GM10248 (cell line): ENCODE results near the gene GPR17.

Experiments
- CTCF ChIA-PET: fragments of 300-600 bp; sonication (Branson Sonifier 250); formaldehyde crosslinking; extraction: SDS; loops from one replicate; lab custom pipeline; 2021; ENCODE audit warnings: antibody characterized with exemption; lab: Yijun Ruan, JAX
- POLR2A ChIA-PET: fragments of 350-650 bp; sonication (Branson Sonifier 250); formaldehyde crosslinking; extraction: SDS; loops from one replicate; lab custom pipeline; 2020; ENCODE audit warnings: antibody characterized with exemption; lab: Yijun Ruan, JAX
- DNase-seq: peaks from one replicate; pipeline ENCODE4 v3.0.0; 2012; ENCODE audit errors: extremely low spot score
- CTCF ChIP-seq: IDR thresholded peaks from 2 replicates; pipeline ENCODE4 v1.5.1; 2012; ENCODE audit warnings: mild to moderate bottlenecking, low read depth; ENCODE audit errors: extremely low read depth, missing control alignments, control extremely low read depth

GPR17 gene

GRCh38 chr2:127671557-127672302, 25.8 kb downstream of the GPR17 start:
- ChIA-PET CTCF (interaction anchor here (0.9 kb wide), 1 partner anchor 22 kb away, joined by 3 read pairs; no protein-coding TSS in a partner anchor), POLR2A (no interaction called here)
- DNase-seq = no peak
- TF ChIP-seq CTCF = no peak

GRCh38 chr2:127672341-127673224, 26.6 kb downstream of the GPR17 start:
- ChIA-PET CTCF (interaction anchor here (0.9 kb wide), 1 partner anchor 23 kb away, joined by 3 read pairs; no protein-coding TSS in a partner anchor), POLR2A (no interaction called here)
- no peak for DNase-seq
- TF ChIP-seq CTCF = no peak

GRCh38 chr2:127673291-127674069, 27.5 kb downstream of the GPR17 start:
- CTCF ChIA-PET = interaction anchor here (1.8 kb wide), 1 partner anchor 24 kb away, joined by 9 read pairs; no protein-coding TSS in a partner anchor

GRCh38 chr2:127674241-127675209, 28.6 kb downstream of the GPR17 start:
- ChIA-PET CTCF (interaction anchor here (1.8 kb wide), 1 partner anchor 25 kb away, joined by 9 read pairs; no protein-coding TSS in a partner anchor), POLR2A (no interaction called here)
- DNase-seq = peak; percentile 65
- TF ChIP-seq CTCF = no peak

More at GRCh38 chr2:127673291-127674069, 27.5 kb downstream of the GPR17 start:
- no peak for TF ChIP-seq CTCF
- no peak for DNase-seq
- POLR2A ChIA-PET = no interaction called here

GRCh38 chr2:127675331-127676261, 29.6 kb downstream of the GPR17 start, which contains the start of gene LIMS2:
Gene LIMS2, minus strand, starts transcription at chr2:127675530. Its CDS starts 506 bp downstream, at chr2:127675024.
- ChIA-PET CTCF (interaction anchor here (1.3 to 2.2 kb wide), 5 partner anchors 12 to 84 kb away, joined by 3 to 9 read pairs (median 9); no protein-coding TSS in a partner anchor), POLR2A (interaction anchor here (1.0 kb wide), 1 partner anchor 26 kb away, joined by 4 read pairs; the partner anchor contains the start of gene SFT2D3)
- TF ChIP-seq CTCF = no peak
- no peak for DNase-seq
